HG03025 (cell line): ENCODE measurements around the gene SH3YL1.
"Not testable (repeated sequence)": the region's sequence is repeated elsewhere in the genome, so short reads cannot be mapped to it uniquely, and the experiment has no call there.

Source experiments
- ATAC-seq: cut with Tn5 transposase; IDR thresholded peaks from one replicate; pipeline ENCODE4 v1.9.1; 2021; ENCODE audit warnings: mild to moderate bottlenecking, moderate library complexity; ENCODE audit not compliant: unreplicated experiment, low FRiP score

The SH3YL1 gene

DNA sequence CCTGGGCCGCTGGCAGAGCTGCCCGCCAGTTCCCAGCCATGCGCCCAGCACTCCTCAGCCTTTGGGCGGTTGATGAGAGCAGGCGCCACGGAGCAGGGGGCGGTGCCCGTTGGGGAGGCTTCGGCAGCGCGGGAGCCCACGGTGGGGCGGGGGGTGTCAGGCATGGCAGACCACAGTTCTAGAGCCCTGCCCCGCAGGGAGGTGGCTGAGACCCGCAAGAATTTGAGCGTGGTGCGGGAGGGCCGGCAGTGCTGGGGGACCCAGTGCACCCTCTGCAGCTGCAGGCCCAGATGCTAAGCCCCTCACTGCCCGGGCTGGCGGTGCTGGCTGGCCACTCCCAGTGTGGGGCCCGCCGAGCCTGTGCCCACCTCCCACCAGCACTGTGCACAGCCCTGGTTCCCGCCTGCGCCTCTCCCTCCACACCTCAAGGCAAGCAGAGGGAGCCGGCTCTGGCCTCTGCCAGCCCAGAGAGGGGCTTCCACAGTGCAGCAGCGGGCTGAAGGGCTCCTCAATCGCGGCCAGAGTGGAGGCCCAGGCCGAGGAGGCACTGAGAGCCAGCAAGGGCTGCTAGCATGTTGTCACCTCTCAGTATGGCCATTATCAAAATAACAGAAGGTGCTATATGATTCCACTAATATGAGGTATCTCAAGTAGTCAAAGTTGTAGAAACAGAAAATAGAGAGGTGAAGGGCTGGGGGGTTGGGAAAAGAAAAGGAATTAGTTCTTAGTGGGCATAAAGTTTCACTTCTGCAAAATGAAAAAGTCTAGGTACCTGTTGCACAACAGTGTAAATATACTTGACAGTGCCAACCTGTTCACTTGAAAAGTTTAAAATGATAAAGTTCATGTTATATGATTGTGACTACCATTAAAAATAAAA lies 72.3 kb downstream of the SH3YL1 start:
- no peak for ATAC-seq

DNA sequence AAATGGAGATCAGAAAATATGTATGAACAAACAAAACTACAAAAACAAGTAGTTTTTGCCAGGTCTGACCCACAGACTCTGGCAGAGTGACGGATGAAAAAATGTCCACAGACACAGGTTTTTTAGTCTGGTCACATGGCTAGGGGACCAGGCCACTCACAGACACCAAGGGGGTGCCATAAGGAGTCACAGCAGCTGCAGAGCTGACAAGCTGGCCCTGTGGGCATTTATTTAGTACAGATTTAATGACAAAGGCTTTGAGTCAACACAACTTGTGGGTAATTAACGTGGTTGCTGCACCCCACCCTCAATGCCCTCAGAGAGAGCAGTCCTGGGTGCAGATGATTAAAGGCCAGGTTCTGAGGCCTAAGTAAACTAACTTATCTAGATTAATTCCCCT lies 76.0 kb downstream of the SH3YL1 start:
- ATAC-seq = no peak

DNA sequence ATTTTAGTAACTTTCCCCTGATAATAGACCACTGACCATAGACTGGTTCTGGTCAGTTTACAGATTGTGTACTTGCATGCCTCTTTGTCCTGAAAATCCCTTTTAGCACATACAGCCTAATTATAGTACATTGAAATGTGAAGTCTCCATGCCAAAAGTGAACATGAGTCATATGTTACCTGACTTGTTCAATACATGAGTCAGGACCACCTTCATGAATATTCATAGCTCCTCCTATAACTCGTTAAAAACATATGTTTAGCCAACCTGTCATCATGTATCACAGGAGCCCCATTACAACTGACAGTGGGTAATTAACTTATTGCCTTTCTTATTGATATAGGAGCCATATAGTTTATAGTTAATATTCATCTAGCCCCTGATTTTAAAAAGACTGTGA lies 78.6 kb downstream of the SH3YL1 start:
- ATAC-seq = no peak

DNA sequence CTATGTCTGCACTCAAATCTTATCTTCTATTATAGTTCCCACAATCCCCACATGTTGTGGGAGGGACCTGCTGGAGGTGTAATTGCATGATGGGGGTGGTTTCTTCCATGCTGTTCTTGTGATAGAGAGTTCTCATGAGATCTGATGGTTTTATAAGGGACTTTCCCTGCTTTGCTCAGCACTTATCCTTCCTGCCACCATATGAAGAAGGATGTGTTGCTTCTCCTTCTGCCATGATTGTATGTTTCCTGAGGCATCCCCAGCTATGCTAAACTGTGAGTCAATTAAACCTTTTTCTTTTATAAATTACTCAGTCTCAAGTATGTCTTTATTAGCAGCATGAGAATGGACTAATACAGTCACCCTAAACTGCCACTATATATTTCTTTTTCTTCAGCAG lies 79.1 kb downstream of the SH3YL1 start:
- ATAC-seq = no peak

DNA sequence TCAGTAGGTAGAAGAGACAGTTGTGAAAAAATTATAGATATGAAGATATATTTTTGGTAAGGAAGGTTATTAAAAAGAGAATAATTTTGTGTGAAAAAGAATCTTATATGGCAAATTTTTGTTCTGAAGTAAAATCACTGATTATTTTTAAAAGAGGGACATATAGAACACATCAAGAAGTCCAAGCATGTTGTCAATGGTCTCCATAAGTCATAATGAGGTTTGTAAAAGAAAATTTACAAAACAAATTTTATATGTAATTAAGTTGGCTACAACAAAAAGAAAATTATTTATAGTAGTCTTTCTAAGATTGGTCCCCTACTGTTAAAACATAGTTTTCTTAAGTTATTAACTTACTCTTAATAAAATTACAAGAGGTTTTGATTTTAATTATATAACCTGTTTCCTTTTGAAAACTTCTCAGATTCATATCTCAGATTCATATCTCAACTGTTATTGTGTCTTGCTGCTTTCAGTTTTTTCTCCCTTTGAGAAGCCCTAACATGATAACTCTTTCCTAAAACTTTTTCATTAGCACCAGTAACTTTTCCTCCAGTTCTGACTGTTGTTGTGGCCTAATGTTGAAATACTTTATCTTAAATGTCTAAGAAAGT lies 81.2 kb downstream of the SH3YL1 start:
- ATAC-seq = no peak

DNA sequence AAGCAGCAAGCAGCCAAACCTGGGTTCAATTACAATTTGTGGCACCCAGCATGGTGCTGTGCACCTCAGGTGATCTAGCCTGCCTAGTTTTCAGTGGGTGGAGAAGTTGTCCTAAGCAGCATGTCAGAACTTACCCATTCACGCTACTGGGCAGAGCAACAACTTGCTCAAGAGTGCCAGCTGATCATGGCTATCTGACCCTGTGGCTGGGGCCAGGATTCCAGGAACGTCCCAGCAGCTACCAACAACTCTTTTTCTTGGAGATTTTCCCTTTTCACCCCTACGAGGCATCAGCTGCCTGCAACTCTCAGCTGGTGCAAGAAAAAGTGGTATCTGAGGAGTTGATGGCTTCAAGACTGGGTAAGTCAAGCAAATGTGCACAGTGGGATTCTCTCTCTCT lies 83.5 kb downstream of the SH3YL1 start:
- no peak for ATAC-seq

DNA sequence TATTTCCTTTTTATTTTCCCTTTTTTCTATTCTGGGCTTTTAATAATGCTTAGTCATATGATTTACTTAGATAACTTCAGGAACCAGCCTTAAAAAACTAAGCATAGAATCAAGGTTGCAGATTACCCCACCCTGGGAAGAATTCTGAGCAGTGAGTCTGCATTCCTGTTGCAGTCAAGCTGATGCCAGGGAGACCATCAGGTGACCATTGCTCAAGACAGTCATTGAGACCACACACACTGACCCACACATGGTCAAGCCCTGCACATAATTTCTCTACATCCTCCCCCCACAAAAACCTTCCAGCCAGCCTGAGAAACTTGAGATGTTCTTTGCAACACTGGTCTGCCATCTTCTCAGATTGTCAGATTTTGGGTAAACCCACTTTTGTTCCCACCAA lies 83.9 kb downstream of the SH3YL1 start:
- ATAC-seq = no peak

DNA sequence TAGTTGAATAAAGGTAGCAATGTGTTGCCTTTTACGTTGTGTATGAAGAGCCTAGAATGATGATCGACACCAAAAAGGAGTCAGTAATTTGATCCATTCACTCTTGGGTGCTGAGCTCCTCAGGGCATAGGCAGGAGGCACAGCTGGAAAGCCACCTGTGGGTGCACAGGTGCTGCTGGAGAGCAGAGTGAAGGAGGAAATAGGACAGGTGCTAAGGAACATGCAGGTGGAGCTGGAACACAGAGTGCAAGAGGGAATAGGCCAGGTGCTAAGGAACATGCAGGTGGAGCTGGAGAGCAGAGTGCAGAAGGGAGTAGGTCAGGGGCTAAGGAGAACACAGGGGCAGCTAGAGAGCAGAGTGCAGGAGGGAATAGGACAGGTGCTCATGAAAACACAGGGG lies 86.1 kb downstream of the SH3YL1 start:
- no peak for ATAC-seq

DNA sequence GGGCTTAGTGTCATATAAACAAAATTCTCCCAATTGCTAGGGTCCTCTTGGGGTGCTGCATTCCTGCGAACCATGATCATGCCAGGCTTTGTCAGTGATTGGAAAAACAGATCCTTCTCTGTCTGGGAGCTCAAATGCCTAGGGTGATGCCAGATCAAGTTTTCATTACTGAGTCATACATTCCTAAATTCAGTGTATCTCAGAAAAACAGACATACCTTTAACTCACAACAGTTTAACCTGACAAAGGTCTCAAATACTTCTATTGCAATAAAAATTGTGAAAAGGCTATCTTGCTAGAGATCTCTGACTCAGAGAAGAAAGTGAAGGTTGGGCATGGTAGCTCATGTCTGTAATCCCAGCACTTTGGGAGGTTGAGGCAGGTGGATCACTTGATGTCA lies 86.9 kb downstream of the SH3YL1 start:
- ATAC-seq = no peak

DNA sequence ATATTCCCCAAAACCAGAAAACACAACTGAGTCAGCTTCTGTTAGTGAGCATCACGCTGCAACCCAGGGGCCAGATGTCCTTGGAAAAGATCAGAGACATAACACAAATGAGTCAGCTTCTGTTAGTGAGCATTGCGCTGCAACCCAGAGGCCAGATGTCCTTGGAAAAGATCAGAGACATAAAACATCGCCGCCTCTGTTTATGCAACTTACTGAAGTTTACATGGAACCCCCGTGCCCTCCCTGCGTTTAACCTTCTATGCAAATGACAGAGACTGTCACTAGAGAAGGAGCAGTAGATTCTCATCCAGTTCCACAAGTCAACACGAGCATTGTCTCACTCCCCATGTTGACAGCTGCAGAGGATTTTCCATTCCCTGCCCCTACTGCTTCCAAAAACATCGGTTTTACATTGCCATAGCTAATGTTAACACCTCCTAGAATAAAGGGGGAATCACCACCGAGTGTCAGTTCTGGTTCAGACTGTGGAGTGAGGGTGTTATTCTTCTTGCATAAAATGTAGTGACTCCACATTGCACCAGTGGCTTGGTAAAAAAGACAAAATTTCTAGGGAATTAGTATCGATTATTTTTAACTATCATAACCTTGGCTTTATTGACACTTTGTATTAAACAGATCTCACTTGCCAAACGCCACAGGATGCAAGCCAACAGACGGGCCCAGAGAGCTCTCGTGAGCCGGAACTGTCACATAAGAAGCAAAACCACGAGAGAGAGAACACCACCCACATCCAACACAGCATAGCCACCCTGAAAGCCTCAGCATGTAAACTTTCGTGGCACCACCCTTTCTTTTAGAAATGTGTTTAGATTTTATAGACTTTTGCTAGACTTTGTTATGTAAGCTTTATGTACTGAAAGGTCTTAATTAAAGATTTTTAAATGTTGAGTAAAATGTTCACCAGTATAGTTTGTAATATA lies 87.7 kb downstream of the SH3YL1 start:
- no peak for ATAC-seq

DNA sequence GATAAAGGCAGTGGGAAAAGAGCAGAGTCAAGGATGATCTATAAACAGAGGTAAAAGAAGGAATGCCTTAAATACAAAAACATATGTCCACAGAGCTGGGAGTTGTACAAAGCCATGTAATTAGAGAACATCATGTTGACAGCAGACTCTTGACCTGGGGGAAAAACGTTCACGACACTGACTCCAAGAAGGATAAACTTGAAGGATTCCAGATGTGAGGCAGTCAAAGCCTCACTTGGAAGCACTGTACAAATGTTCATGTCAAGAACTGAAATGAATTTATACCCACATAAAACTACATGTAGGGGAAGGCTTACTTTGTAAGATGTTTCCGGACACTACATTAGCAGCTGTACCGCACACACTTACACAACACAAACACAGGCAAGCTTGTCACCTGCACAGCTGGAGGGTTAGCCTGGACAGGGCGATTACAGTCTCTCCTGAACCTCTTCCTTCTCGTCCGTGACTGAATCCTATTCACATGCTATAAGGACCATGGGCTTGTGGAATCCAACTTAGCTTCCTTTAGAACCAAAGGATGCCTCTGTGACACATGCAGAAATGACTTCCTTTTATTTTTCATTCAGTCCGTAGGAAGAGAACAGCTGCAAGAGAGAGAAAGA lies 88.6 kb downstream of the SH3YL1 start:
- no peak for ATAC-seq

DNA sequence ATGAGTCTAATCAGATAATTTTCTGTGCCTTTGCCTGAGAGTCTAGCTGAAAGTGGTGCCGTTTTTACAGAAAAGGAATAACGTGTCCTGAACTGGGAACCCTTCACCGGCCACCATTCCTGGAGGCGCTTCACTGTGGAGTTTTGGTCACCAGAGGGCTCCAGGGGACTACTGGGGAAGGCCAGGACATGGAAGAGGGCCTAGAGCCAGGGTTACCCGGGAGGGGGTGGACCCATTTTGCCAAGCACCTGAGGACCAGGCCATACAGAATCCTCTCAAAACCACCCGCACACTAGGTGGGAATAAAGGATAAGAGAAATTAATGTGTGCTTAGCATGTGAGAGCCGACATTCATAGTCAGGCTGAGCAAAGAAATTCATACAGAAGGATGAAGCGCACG lies 91.7 kb downstream of the SH3YL1 start:
- not testable (repeated sequence) for ATAC-seq

DNA sequence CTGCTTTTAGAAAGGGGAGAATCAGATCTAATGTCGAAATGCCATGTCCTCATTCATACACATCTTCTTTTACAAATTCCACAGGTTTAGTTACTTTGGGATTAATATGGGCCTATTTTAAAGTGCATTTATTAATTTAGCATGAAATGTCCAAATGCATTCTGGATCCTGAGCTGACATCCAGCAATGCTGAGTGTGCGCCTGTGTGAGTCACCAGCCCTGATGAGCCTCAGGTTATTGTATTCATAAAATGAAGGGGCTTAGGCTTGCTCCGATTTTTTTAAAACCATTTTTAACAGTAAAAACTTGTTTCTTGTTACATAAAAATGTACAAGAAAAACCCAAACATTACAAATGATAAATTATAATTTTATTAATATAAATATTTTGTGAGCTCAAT lies 94.1 kb downstream of the SH3YL1 start:
- ATAC-seq = no peak
